HK-2 (cell line): ENCODE measurements around the gene RAPGEF2.
"Not testable (repeated sequence)": the region's sequence is repeated elsewhere in the genome, so short reads cannot be mapped to it uniquely, and the experiment has no call there.

ENCODE experiments used
- DNase-seq: peaks from one replicate; pipeline ENCODE4 v3.0.0-alpha.2; 2018; ENCODE audit not compliant: unreplicated experiment

The RAPGEF2 gene

DNA sequence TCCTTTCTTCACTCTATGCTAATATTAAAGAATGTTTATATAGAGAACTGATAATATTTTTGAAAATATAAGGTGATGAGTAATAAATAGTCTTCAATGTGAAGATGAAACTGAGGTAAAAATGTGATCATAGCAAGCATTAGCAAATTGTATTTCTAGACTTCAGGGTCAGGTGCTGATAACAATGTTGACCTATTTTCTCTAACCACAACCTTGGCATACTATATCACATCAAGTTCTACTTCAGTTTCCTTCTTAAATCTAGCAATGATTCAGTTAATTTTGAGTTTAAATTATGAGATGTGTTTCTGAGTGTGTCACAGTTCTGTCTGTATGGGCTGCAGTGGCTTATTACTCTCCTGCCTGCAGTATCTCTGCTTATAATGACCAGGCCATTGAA lies 209.4 kb downstream of the RAPGEF2 start:
- no peak for DNase-seq

DNA sequence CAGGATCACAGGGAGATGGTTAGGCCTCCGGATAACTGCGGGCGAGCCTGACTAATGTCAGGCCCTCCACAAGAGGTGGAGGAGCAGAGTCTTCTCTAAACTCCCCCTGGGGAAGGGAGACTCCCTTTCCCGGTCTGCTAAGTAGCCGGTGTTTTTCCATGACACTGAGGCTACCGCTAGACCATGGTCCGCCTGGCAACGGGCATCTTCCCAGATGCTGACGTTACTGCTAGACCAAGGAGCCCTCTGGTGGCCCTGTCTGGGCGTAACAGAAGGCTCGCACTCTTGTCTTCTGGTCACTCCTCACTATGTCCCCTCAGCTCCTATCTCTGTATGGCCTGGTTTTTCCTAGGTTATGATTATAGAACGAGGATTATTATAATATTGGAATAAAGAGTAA lies 213.0 kb downstream of the RAPGEF2 start:
- not testable (repeated sequence) for DNase-seq

DNA sequence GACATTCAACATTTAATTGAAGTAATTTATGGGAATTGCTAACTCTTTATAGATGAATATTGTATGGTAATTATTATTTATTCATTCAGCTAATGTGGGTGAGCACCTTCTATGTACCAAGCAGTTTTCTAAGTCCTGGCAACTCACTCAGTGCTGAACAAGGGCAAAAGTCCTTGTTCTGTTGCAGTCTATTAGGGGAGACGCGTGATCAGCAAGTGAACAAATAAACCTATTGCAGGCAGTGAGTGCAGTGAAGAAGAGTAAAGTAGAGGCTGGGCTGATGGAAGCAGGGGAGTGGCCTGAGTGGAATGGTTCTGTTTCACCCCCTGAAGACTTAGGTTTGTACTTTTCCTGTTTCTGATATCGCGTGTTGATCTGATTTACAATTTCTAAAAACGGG lies 214.3 kb downstream of the RAPGEF2 start:
- DNase-seq, result no peak

DNA sequence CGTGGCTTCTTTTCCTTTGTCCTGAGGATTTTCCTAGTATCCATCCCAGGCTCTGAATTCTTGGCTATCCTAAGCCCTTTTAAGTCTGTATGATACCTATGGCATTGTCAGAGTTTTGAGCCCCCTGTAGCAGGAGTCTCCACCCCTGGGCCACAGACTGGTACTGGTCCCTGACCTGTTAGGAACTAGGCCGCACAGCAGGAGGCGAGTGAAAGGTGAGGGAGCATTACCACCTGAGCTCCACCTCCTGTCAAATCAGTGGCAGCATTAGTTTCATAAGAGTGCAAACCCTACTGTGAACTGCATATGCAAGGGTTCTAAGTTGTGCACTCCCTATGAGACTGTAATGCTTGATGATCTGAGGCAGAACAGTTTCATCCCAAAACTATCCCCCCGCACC lies 216.1 kb downstream of the RAPGEF2 start:
- DNase-seq, result no peak

DNA sequence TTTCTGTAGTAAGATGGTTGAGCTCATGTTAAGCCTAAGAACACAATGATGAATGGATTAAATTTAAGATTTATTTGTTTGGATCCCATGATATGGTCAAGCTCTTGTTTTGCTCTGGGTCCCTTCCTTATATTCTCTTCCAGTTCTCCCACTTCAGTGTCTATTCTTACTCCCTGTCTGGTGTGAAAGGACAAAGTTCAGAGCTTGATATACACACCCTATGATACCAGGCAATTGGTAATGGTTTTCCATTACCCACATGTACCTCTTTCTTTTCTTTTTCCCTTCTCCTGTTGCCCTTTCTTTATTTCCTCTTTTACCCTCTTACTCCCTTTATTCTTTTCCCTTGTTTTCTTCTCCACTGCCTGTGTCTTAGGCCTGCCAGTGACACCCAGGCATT lies 223.6 kb downstream of the RAPGEF2 start:
- no peak for DNase-seq

DNA sequence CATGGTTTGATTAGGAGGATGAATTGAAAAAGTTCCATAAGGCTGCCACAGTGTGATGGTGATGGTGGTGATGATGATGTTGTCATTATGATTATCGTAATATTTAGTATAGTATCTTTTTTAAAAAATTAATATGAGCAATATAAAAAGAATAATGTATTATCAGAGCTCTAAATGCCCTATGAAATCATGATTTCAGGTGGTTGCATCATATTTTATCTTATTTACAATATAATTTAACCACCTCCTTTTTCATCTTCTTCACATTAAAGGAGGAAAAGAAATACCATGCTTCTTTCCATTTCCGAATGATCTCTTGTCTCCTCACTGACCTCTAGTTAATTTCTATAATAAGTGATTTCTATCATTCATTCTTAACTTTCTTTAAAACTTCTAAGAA lies 225.9 kb downstream of the RAPGEF2 start:
- DNase-seq, result no peak

DNA sequence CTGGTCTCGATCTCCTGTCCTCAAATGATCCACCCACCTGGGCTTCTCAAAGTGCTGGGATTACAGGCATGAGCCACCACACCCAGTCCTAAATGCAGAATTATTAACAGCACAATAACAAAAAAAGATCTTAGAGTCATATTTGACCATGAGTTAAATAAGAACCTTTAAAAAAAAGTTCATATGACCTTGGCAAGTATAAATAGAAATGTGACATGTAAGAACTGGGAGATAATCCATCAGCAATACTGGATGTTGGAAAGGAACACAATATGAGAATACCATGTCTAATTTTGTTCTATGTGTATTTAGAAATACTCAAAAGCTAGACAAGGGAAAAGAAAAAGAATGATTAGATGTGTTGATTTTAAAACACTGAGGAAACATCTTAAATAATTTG lies 231.6 kb downstream of the RAPGEF2 start:
- DNase-seq, result no peak

DNA sequence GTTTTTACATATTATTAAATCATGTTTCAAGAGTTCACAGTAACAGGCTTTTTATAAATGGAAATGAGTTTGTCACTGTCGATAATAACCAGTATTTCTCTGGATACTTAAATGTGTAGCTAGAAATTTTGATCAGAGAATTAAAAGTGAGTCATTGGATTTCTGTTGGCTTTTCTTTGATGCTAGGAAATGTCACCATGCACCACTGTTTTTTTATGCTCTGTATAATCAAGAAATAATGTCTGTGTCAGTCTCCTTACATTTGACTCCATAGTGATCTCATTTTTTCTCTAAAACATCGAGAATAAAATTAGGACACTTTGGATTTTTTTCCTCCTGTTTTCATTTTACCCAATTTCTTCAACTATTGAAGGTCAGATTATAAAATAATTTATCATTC lies 234.2 kb downstream of the RAPGEF2 start:
- no peak for DNase-seq

DNA sequence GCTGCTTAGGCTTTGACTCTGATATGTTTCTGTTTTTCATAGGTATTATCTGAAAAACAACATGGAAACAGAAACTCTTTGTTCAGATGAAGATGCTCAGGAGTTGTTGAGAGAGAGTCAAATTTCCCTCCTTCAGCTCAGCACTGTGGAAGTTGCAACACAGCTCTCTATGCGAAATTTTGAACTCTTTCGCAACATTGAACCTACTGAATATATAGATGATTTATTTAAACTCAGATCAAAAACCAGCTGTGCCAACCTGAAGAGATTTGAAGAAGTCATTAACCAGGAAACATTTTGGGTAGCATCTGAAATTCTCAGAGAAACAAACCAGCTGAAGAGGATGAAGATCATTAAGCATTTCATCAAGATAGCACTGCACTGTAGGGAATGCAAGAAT lies 238.6 kb downstream of the RAPGEF2 start:
- no peak for DNase-seq

DNA sequence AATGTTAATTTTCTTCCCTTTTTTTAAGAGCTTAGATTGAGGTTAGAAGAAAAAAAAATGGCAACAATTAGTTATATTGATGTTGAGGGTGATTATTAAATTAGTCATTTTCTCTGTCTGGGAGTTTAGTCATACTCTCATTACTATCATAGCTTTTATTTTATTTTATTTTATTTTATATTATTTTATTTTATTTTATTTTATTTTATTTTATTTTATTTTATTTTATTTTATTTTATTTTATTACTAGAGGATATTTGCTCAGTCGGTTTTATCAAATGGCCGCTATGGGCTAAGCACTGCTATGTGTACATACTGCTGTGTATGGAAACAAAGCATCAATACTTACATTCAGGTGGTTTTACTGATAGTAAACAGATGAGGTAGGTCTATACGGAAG lies 239.5 kb downstream of the RAPGEF2 start:
- DNase-seq, result no peak

DNA sequence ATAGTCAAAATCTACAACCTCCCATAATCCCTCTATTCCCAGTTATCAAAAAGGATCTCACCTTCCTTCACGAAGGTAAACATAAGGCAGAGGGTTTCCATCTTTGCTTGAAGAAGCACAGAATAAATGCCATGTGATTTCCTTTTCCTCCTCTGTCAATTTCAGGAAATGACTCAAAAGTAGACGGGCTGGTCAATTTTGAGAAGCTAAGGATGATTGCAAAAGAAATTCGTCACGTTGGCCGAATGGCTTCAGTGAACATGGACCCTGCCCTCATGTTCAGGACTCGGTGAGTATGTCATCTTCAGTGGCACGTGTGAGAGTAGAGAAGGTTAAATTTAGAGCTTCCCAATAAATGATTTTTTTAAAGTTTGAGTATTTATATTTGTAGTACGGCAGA lies 240.2 kb downstream of the RAPGEF2 start:
- DNase-seq, result no peak

DNA sequence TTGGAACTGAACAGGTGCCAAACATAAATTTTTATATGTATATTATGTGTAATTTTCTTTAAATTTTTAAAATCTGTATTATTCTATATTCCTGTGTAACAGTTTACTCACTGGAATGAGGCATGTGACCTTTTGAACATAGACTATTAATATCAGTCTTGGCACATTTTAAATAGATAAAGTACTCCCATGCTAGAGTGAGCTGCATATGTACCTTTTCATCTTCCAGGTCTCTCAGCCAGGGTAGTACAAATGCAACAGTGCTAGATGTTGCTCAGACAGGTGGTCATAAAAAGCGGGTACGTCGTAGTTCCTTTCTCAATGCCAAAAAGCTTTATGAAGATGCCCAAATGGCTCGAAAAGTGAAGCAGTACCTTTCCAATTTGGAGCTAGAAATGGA lies 242.0 kb downstream of the RAPGEF2 start:
- DNase-seq, result no peak

DNA sequence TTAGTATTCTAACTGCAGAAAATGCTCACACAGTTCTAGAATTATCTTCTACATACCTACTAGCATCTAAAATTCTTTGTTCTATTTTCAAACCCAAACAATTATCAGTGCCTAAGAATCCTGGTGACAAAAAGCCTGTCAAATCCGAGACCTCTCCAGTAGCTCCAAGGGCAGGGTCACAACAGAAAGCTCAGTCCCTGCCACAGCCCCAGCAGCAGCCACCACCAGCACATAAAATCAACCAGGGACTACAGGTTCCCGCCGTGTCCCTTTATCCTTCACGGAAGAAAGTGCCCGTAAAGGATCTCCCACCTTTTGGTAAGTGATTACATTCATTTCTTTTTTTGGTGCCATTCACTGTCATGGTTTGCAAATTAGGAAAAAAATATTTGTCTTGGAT lies 243.8 kb downstream of the RAPGEF2 start:
- no peak for DNase-seq

DNA sequence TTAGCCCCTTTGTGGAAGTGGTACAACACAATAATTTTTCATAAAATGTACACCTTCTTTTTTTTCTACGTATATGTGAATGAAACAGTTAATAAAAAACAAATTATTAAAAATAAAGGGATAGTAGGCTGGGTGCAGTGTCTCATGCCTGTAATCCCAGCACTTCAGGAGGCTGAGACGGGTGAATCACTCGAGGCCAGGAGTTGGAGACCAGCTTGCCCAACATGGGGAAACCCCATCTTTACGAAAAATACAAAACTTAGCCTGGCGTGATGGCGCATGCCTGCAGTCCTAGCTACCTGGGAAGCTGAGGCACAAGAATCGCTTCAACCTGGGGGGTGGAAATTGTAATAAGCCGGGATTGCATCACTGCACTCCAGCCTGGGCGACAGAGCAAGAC lies 244.9 kb downstream of the RAPGEF2 start:
- no peak for DNase-seq

DNA sequence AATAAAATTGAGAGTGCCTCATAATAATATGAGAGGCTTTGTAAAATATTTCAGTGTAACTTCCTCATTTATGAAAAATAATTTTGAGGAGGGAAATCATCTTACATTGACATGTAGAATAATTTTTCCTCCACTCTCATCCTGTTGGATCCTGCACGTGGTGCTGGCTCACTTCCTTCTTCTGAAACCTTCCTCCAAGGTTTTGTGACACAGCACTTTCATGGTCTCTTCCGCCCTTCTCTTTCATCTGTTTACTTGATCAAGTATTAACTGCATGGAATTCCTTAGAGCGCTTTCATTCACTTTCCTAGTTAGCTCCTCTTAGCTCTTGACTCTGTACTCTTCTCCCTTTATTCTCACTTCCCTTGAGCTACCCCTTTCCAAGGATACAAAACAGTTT lies 246.5 kb downstream of the RAPGEF2 start:
- no peak for DNase-seq

DNA sequence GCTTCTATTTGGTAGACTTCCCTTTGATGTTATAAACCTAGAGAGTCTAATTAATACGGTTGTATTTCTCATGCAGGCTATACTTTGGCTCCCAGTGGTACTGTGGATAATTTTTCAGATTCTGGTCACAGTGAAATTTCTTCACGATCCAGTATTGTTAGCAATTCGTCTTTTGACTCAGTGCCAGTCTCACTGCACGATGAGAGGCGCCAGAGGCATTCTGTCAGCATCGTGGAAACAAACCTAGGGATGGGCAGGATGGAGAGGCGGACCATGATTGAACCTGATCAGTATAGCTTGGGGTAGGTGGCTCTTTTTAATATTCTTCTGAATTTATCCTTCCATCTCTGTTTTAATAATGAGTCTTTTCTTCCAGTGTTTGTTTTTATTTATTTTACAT lies 249.7 kb downstream of the RAPGEF2 start:
- no peak for DNase-seq

DNA sequence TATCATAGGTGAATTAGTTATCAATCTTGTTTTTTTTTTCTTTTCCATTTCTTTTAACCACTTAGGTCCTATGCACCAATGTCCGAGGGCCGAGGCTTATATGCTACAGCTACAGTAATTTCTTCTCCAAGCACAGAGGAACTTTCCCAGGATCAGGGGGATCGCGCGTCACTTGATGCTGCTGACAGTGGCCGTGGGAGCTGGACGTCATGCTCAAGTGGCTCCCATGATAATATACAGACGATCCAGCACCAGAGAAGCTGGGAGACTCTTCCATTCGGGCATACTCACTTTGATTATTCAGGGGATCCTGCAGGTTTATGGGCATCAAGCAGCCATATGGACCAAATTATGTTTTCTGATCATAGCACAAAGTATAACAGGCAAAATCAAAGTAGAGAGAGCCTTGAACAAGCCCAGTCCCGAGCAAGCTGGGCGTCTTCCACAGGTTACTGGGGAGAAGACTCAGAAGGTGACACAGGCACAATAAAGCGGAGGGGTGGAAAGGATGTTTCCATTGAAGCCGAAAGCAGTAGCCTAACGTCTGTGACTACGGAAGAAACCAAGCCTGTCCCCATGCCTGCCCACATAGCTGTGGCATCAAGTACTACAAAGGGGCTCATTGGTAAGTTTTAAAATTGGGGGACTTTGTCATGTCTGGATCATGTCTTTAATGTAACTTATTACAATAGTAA lies 250.7 kb downstream of the RAPGEF2 start:
- DNase-seq, result no peak

DNA sequence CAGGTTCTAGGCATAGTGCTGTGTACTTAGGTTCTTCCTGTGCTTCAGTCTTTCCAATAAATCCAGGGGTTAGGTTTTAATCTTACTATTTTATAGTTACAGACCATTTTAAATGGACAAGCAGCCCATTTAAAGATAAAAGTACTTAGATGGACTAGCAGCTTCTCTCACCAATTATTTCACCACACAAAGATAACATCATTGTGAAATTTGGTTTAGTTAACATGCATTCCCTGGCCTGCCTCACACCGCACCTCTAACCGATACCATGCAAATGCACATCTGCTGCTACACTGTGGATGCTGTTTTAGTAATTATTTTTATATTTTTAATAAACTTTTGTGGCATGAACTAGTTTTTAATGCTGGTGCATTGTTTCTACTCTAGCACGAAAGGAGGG lies 252.6 kb downstream of the RAPGEF2 start:
- DNase-seq, result no peak

DNA sequence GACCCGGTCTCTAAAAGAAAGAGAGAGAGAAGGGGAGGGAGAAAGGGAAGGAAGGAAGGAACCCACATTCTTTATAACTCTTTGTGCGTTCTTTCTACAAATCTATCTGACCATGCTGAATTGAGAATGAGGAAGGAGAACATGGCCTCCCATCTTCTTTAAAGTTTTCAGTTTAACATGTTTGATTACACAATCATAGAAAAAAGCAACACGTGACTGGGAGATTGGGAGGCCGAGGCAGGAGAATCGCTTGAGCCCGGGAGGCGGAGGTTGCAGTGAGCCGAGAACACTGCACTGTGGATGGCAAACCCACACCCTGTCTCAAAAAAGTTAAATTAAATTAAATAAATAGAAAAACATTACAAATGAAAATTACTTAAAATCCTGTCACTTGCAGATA lies 254.5 kb downstream of the RAPGEF2 start:
- no peak for DNase-seq

DNA sequence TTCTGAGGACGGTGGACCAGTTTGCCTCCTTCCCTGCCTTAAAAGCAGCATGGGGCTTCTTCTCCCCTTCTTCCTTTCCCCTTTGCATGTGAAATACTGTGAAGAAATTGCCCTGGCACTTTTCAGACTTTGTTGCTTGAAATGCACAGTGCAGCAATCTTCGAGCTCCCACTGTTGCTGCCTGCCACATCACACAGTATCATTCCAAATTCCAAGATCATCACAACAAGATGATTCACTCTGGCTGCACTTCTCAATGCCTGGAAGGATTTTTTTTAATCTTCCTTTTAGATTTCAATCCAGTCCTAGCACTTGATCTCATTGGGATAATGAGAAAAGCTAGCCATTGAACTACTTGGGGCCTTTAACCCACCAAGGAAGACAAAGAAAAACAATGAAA lies 255.3 kb downstream of the RAPGEF2 start:
- DNase-seq, result no peak

DNA sequence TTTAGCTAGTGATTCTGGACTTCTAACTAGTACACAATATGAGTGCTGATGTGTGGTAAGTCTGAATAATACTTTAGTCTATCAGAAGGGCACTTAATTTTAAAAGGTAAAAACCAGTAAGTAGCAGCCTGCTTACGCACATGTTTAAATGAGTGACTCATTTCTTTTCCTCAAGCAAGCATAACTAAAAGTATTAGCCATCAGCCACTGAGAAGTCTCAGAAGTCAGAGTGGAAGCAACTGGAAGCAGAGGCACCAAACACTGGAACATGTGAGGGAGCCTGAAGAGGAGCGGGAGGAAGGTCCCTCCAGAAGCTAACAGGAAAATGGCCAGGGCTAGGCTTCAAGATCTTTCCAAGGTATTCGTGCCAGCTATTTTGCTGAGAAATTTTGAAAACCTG lies 257.7 kb downstream of the RAPGEF2 start:
- no peak for DNase-seq

DNA sequence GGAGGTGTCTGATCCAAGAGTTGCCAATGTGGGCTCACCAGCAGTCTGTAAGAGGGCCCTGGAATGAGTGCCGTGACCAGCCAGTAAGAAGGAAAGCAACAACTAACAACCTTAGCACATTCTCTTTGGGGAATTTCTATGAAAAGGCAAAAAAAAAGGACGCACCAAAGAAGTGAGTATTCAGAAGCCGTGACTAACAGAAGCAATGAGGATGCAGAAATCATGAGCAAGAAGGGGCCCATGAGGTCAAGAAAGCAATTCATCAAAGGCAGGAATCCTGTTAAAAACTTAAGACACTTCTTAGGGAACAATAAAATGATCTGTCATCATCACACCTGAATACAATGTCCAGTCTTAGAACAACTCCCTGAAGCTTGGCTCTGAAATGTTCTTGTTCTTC lies 260.5 kb downstream of the RAPGEF2 start:
- no peak for DNase-seq

DNA sequence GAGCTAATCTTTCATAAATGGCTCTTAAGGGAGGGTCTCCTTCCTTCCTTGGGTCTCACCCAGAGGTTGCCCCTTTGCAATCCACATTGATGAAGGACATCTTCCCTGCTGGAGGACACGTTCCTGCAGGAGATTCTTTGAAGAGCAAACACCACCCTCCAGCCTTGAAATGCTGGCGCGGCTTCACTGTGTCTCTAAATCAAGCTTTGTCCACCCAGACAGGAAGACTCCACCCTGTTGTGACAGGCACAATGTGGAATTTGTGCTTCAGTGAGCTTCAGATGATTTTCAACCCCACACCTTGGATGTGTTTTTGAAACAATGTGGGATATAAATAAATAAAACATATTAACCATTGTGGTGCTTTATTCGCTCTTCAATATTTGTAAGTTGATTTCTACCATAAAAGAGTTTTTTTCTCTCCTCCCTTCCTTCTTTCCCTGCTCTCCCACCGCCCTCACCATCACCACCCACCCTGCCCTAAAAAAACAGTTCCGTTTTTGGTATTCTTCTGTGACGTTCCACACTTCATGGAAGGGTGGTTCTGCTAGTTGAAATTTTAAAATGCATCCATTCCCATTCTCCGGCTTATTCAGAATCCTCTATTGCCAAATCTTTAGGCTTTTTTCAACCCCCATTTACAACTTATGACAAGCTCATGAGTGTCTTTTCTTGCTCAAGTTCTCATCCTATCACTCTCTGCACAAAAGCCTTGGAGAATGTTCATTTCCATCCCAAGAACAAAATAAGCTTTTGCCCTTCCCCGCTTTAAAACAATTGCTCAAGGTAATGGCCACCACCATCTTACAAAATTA lies 264.3 kb downstream of the RAPGEF2 start:
- DNase-seq, result no peak

DNA sequence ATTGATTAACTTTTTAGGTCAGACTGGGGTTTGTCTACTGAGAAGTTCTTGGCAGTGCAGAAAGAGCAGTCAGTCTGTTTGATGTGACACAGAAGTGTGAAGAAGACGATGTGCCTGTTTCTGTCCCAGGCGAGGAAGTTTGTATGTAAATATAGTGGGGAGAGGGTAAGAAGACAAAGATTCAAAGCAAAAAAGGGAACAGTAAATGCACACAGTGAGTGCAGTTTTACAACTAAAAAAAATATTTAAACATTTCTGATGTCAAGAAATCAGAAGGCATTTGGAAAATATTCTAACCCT lies 264.9 kb downstream of the RAPGEF2 start:
- DNase-seq, result no peak
